ENCODE results near the gene BEST1.

DNA sequence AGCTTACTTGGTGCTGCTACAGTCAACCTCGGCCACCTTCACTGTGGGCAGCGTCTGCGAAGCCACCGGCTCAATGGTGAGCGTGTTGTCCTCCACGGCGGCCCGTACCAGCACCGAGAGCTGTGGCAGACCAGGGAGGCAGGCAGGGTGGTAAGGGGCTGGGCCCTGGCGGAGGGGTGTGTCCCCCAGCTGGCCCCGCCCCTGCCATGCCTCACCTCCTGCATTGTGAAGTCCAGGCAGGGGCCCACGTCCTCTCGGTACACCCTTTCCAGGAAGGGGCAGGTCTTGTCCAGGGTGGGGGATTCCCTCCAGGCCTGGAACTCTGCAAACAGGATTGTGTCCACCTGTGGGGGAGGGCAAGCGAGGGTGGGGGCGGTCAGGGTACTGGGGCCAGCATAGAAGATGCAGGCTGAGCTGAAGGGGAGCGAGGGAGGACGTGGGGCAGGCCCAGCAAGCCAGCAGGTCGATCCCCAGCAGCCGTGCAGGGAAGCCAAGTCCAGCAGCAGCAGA is 45.6 kb upstream of the BEST1 start:
- TF ChIP-seq, protein P1, sequence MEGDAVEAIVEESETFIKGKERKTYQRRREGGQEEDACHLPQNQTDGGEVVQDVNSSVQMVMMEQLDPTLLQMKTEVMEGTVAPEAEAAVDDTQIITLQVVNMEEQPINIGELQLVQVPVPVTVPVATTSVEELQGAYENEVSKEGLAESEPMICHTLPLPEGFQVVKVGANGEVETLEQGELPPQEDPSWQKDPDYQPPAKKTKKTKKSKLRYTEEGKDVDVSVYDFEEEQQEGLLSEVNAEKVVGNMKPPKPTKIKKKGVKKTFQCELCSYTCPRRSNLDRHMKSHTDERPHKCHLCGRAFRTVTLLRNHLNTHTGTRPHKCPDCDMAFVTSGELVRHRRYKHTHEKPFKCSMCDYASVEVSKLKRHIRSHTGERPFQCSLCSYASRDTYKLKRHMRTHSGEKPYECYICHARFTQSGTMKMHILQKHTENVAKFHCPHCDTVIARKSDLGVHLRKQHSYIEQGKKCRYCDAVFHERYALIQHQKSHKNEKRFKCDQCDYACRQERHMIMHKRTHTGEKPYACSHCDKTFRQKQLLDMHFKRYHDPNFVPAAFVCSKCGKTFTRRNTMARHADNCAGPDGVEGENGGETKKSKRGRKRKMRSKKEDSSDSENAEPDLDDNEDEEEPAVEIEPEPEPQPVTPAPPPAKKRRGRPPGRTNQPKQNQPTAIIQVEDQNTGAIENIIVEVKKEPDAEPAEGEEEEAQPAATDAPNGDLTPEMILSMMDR (IDR thresholded peaks at IDR 0.05): no peak
- TF ChIP-seq POLR2A (IDR thresholded peaks at IDR 0.05): no peak
